EH (cell line): ENCODE data around the gene TBC1D2.

Experiments used
- DNase-seq: peaks from one replicate; pipeline ENCODE4 v3.0.0-alpha.2; 2015; ENCODE audit warnings: low read depth

TBC1D2 gene

GRCh38 chr9:98171176-98171925, 84.1 kb downstream of the TBC1D2 start:
- no peak for DNase-seq

GRCh38 chr9:98168941-98169488, 86.4 kb downstream of the TBC1D2 start:
- peak; percentile 68 for DNase-seq

GRCh38 chr9:98168153-98168780, 87.2 kb downstream of the TBC1D2 start:
- no peak for DNase-seq

- DNase-seq = no peak
Measured at GRCh38 chr9:98164912-98165311, 90.5 kb downstream of the TBC1D2 start.

- DNase-seq = no peak
Measured at GRCh38 chr9:98162613-98163012, 92.8 kb downstream of the TBC1D2 start.

GRCh38 chr9:98161851-98162250, 93.6 kb downstream of the TBC1D2 start:
- DNase-seq = no peak

GRCh38 chr9:98159790-98160189, 95.7 kb downstream of the TBC1D2 start:
- no peak for DNase-seq

GRCh38 chr9:98159301-98159700, 96.1 kb downstream of the TBC1D2 start:
- no peak for DNase-seq

- no peak for DNase-seq
Measured at GRCh38 chr9:98158071-98158831, 97.2 kb downstream of the TBC1D2 start.

- DNase-seq = no peak
Measured at GRCh38 chr9:98157372-98157771, 98.1 kb downstream of the TBC1D2 start.

- no peak for DNase-seq
Measured at GRCh38 chr9:98154678-98155077, 100.8 kb downstream of the TBC1D2 start.

GRCh38 chr9:98152526-98152925, 102.9 kb downstream of the TBC1D2 start:
- DNase-seq = peak; percentile 4

- no peak for DNase-seq
Measured at GRCh38 chr9:98150721-98151120, 104.7 kb downstream of the TBC1D2 start.

GRCh38 chr9:98150164-98150563, 105.3 kb downstream of the TBC1D2 start:
- DNase-seq = no peak

- DNase-seq = no peak
Measured at GRCh38 chr9:98149422-98149821, 106.0 kb downstream of the TBC1D2 start.
